OCI-LY1 (cell line): ENCODE data around the gene BPIFB4.
"Not testable (repeated sequence)": the region's sequence is repeated elsewhere in the genome, so short reads cannot be mapped to it uniquely, and the experiment has no call there.

Experiments used
- H2AFZ ChIP-seq: fragments of 200-600 bp; sonication (generic), shearing (Covaris generic); 2 replicates; pipeline ENCODE4 v1.6.0; 2014; ENCODE audit warnings: antibody characterized with exemption, mild to moderate bottlenecking, low read length
- H3F3A ChIP-seq: fragments of 200-600 bp; sonication (generic), shearing (Covaris generic); 2 replicates; pipeline ENCODE4 v1.6.0; 2014; ENCODE audit warnings: mild to moderate bottlenecking, antibody characterized with exemption, low read length, moderate library complexity; ENCODE audit not compliant: insufficient read depth
- H3K27ac ChIP-seq: fragments of 200-600 bp; sonication (generic); 2 replicates; pipeline ENCODE4 v1.5.1; 2014; ENCODE audit warnings: low read length, mixed run types, mild to moderate bottlenecking, low read depth; ENCODE audit not compliant: poor library complexity, severe bottlenecking
- H3K27me3 ChIP-seq: fragments of 200-600 bp; sonication (generic); 2 replicates; pipeline ENCODE4 v1.6.0; 2014; ENCODE audit warnings: antibody characterized with exemption, mild to moderate bottlenecking, low read length, moderate library complexity; ENCODE audit not compliant: insufficient read depth
- H3K36me3 ChIP-seq: fragments of 200-600 bp; sonication (generic); 2 replicates; pipeline ENCODE4 v1.6.1; 2014; ENCODE audit warnings: mild to moderate bottlenecking, antibody characterized with exemption, low read length, moderate library complexity, mixed read lengths; ENCODE audit not compliant: insufficient read depth
- H3K4me1 ChIP-seq: fragments of 200-600 bp; sonication (generic); 2 replicates; pipeline ENCODE4 v1.5.1; 2014; ENCODE audit warnings: mild to moderate bottlenecking, low read length, moderate library complexity; ENCODE audit not compliant: insufficient read depth, severe bottlenecking
- H3K4me2 ChIP-seq: fragments of 200-600 bp; sonication (generic), shearing (Covaris generic); 2 replicates; pipeline ENCODE4 v1.6.1; 2014; ENCODE audit warnings: low read length
- H3K4me3 ChIP-seq: fragments of 200-600 bp; sonication (generic); 2 replicates; pipeline ENCODE4 v1.5.1; 2014; ENCODE audit warnings: low read length, low read depth, mild to moderate bottlenecking, mixed read lengths; ENCODE audit not compliant: poor library complexity, severe bottlenecking
- H3K79me2 ChIP-seq: fragments of 200-600 bp; shearing (Covaris generic); 2 replicates; pipeline ENCODE4 v1.6.1; 2016; ENCODE audit warnings: mixed run types, low read length, mixed read lengths; ENCODE audit not compliant: insufficient read depth
- H3K9ac ChIP-seq: fragments of 200-600 bp; sonication (generic), shearing (Covaris generic); 2 replicates; pipeline ENCODE4 v1.6.1; 2014; ENCODE audit warnings: mild to moderate bottlenecking, low read length, mixed read lengths
- H3K9me2 ChIP-seq: fragments of 200-600 bp; sonication (generic), shearing (Covaris generic); 2 replicates; pipeline ENCODE4 v1.6.1; 2014; ENCODE audit warnings: low read depth, mild to moderate bottlenecking, low read length, mixed read lengths
- H3K9me3 ChIP-seq: fragments of 200-600 bp; shearing (Covaris generic); 2 replicates; pipeline ENCODE4 v1.6.1; 2014; ENCODE audit warnings: low read length, mixed read lengths
- H4K20me1 ChIP-seq: fragments of 200-600 bp; sonication (generic), shearing (Covaris generic); 2 replicates; pipeline ENCODE4 v1.6.0; 2016; ENCODE audit warnings: mild to moderate bottlenecking, low read length; ENCODE audit not compliant: insufficient read depth
- CTCF ChIP-seq: fragments of 200-600 bp; sonication (generic), shearing (Covaris generic); IDR thresholded peaks from 2 replicates; pipeline ENCODE4 v1.5.1; 2017; ENCODE audit warnings: mild to moderate bottlenecking, antibody characterized with exemption, low read length, moderate library complexity, mixed read lengths
- EZH2 ChIP-seq: fragments of 200-600 bp; sonication (generic), shearing (Covaris generic); IDR thresholded peaks from 2 replicates; pipeline ENCODE4 v1.8.0; 2017; ENCODE audit warnings: borderline replicate concordance, mixed run types, mild to moderate bottlenecking, antibody characterized with exemption, low read length, moderate library complexity, mixed read lengths

Gene BPIFB4

GRCh38 chr20:33043731-33044181 lies 35.7 kb upstream of the BPIFB4 start:
- H3K4me3 ChIP-seq, result no peak overlapping the region
- no peak overlapping the region for H2AFZ ChIP-seq
- no peak for TF ChIP-seq CTCF
- no peak for TF ChIP-seq EZH2
- H3K36me3 ChIP-seq, result no peaks in the 10 kb centered on the region
- no peak overlapping the region for H3K27ac ChIP-seq
- no peaks in the 10 kb centered on the region for H3K9me2 ChIP-seq
- H3K9ac ChIP-seq, result no peak overlapping the region
- no peaks in the 10 kb centered on the region for H3K9me3 ChIP-seq
- no peaks in the 10 kb centered on the region for H3K4me1 ChIP-seq
- no peaks in the 10 kb centered on the region for H4K20me1 ChIP-seq
- no peak overlapping the region for H3K4me2 ChIP-seq
- H3K27me3 ChIP-seq, result peaks cover 4% of the 10 kb centered on the region; the same call in 1 of the 2 replicates
- H3F3A ChIP-seq, result no peaks in the 10 kb centered on the region
- no peaks in the 10 kb centered on the region for H3K79me2 ChIP-seq

- not testable (repeated sequence) for H3K4me1 ChIP-seq, H3K4me3 ChIP-seq, H3K4me2 ChIP-seq, H3K9me2 ChIP-seq, H3K27ac ChIP-seq, H3F3A ChIP-seq, H3K27me3 ChIP-seq, H3K9me3 ChIP-seq, H2AFZ ChIP-seq, H3K36me3 ChIP-seq, H4K20me1 ChIP-seq, H3K9ac ChIP-seq, H3K79me2 ChIP-seq
Measured at GRCh38 chr20:33045129-33045721, 34.2 kb upstream of the BPIFB4 start.

GRCh38 chr20:33046412-33046811 lies 33.0 kb upstream of the BPIFB4 start:
- no peak overlapping the region for H3K27ac ChIP-seq
- H2AFZ ChIP-seq, result no peak overlapping the region
- no peak overlapping the region for H3K9ac ChIP-seq
- peaks cover 4% of the 10 kb centered on the region; the same call in 1 of the 2 replicates for H3K27me3 ChIP-seq
- H3K79me2 ChIP-seq, result no peaks in the 10 kb centered on the region
- H3K36me3 ChIP-seq, result no peaks in the 10 kb centered on the region
- H3K4me3 ChIP-seq, result no peak overlapping the region
- no peaks in the 10 kb centered on the region for H4K20me1 ChIP-seq
- H3K4me2 ChIP-seq, result no peak overlapping the region
- no peaks in the 10 kb centered on the region for H3K9me2 ChIP-seq
- H3K4me1 ChIP-seq, result no peaks in the 10 kb centered on the region
- no peaks in the 10 kb centered on the region for H3F3A ChIP-seq
- TF ChIP-seq CTCF (no peak), EZH2 (no peak)
- no peaks in the 10 kb centered on the region for H3K9me3 ChIP-seq

- Histone ChIP-seq H3K9me2 (no peaks in the 10 kb centered on the region), H3K27ac (no peak overlapping the region), H2AFZ (no peak overlapping the region), H3K4me1 (no peaks in the 10 kb centered on the region), H3K9me3 (no peaks in the 10 kb centered on the region), H3K27me3 (peaks cover 4% of the 10 kb centered on the region; the same call in 1 of the 2 replicates), H4K20me1 (no peaks in the 10 kb centered on the region), H3F3A (no peaks in the 10 kb centered on the region), H3K9ac (no peak overlapping the region), H3K79me2 (no peaks in the 10 kb centered on the region), H3K36me3 (no peaks in the 10 kb centered on the region), H3K4me3 (no peak overlapping the region), H3K4me2 (no peak overlapping the region)
- TF ChIP-seq EZH2, result no peak
- TF ChIP-seq CTCF, result no peak
Measured at GRCh38 chr20:33051333-33051732, 28.1 kb upstream of the BPIFB4 start.
